ENCODE data around the gene UNC80.

Gene UNC80

DNA sequence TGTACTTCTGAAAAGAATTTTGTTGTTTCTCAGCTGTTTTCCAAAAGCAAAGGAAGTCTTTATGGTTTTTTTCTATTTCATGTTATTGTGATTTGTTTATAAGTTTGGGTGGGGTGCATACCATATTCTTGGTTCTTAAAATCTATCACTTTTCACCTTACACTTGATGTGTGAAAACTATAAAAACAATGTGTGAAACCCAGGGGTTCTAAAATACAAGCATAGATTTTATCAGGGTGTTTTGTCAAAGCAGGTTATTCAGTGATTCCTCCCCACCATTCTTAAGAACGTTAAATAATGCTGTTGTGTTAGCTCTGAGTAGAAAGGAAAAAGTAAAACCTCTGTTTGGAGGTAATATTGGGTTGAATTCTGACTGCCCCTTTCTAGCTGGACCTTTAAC lies 248.5 kb downstream of the UNC80 start:
- DNase-seq (ENCODE audit: low read depth in 2 of 2), result no peak

GRCh38 chr2:210022824-210023223 lies 251.2 kb downstream of the UNC80 start:
- no peak for DNase-seq (ENCODE audit: low read depth in 2 of 2)

GRCh38 chr2:210027608-210028007 lies 256.0 kb downstream of the UNC80 start:
- no peak for DNase-seq (ENCODE audit: low read depth in 2 of 2)

GRCh38 chr2:210028178-210028577 lies 256.5 kb downstream of the UNC80 start:
- DNase-seq (ENCODE audit: low read depth in 2 of 2), result no peak

GRCh38 chr2:210034087-210034683 lies 262.6 kb downstream of the UNC80 start:
- no peak for DNase-seq (ENCODE audit: low read depth in 2 of 2)

DNA sequence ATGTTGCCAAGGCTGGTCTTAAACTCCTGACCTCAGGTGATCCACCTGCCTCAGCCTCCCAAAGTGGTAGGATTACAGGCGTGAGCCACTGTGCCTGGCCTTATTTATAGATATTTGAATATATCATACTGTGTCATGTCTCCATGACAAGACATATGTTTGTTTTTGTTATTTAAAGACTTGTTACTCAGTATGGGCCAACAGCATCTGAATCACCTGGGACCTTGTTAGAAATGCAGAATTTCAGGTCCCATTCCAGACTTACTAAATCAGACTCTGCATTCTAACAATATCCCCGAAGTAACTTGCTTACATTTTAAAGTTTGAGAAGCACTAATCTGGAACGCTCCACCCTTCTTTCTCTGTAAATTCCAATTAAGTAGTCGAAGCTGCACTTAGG lies 264.0 kb downstream of the UNC80 start:
- DNase-seq (ENCODE audit: low read depth in 2 of 2), result no peak

GRCh38 chr2:210038078-210038477 lies 266.4 kb downstream of the UNC80 start:
- no peak for DNase-seq (ENCODE audit: low read depth in 2 of 2)

- DNase-seq (ENCODE audit: low read depth in 2 of 2), result no peak
These were observed 275.3 kb downstream of the UNC80 start for GRCh38 chr2:210046851-210047500.

Data from stimulated activated CD8-positive, alpha-beta memory T cell treated with anti-CD3 and anti-CD28 coated beads, Interleukin-7, amount 100 ng/mL, for 1 hour (primary cell).